Subcutaneous adipose tissue (tissue), 4 donors: Measurements from ENCODE around the gene RPL10A. TPM values are rescaled to one million over a fixed set of nuclear protein-coding genes. Genes with fewer than 3 reads are reported as not detected.

Experiments
- total RNA-seq, 4 donors: library from RNA; depleted of rRNA; stranded (reverse); fragments of >200 nt; gene quantifications; one replicate each; pipeline ENCODE4 v1.1.0, GENCODE V29; 2016
- TF ChIP-seq, protein P1 (sequence below): fragments of 450-650 bp; IDR thresholded peaks from one replicate; pipeline ENCODE4 v1.5.1; 2016; ENCODE audit warnings: low read depth, mild to moderate bottlenecking, control low read depth, antibody characterized with exemption, moderate library complexity

RPL10A gene
- total RNA-seq, 4 donors from 2014 or later, result 985 to 1,194 (median 1,120) TPM

DNA sequence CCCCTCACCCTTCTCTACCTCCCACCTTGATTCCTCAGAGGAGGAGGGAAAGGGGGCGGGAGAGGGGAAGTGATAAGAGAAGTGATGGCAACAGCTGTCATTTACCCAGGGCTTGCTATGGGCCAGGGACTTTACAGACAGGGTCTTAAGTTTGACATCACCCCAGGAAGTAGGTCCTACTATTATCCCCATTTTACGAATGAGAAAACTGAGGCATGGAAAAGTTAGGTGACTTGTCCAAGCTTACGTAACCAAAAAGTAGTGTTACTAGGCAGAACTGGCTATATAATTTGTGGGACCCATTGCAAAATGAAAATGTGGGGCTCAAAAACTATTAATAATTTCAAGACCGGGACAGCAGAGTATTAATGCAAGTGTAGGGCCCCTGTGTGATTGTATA is 26.6 kb upstream of the RPL10A start:
- TF ChIP-seq, protein P1, sequence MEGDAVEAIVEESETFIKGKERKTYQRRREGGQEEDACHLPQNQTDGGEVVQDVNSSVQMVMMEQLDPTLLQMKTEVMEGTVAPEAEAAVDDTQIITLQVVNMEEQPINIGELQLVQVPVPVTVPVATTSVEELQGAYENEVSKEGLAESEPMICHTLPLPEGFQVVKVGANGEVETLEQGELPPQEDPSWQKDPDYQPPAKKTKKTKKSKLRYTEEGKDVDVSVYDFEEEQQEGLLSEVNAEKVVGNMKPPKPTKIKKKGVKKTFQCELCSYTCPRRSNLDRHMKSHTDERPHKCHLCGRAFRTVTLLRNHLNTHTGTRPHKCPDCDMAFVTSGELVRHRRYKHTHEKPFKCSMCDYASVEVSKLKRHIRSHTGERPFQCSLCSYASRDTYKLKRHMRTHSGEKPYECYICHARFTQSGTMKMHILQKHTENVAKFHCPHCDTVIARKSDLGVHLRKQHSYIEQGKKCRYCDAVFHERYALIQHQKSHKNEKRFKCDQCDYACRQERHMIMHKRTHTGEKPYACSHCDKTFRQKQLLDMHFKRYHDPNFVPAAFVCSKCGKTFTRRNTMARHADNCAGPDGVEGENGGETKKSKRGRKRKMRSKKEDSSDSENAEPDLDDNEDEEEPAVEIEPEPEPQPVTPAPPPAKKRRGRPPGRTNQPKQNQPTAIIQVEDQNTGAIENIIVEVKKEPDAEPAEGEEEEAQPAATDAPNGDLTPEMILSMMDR, result no peak

DNA sequence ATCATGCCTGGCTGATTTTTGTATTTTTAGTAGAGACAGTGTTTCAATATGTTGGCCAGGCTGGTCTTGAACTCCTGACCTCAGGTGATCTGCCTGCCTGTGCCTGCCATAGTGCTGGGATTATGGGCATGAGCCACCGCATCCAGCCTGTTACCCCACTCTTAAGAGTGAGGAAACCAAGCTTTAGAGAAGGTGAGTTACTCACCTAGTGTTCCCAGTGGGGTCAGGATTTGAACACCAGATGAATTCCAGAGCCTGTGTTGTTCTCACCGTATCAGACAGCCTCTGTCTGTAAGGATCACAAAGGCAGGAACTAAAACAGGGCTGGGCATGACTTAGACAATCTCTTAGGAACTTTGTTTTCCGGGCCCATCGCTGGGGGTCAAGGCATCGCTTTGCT is 25.5 kb upstream of the RPL10A start:
- TF ChIP-seq, protein P1, result no peak

DNA sequence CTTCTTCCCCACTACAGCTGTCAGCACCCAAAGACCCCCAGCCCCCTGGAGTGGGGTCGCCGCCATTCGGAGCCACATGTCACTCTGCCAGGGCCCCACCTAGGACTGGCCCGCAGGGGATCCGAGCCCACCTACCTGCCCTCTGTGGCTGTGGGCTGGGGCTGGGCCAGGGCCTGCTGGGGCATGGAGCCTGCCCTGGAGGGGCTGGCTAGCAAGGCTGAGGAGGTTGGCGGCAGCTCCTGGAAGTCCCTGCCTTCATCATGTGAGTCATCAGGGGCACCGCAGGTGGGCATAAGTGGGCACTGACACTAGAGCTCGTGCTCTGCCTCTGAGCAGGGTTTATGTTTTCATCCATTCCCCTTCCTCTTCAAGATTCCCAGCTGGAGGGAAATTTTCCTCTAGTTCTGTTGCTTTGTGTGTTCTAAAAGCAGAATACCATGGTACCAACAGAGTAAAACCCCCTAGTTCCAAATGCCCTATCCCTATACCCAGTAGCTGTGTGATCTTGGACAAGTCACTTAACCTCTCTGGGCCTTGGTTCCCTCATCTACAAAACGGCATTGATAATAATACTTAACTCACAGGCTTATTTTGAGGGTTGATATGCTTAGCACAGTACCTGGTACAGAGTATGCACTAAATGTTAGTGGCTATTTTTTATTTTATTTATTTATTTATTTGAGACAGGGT is 24.7 kb upstream of the RPL10A start:
- TF ChIP-seq, protein P1, result no peak

- TF ChIP-seq, protein P1, result no peak
Measured at GRCh38 chr6:35445691-35446090, 22.5 kb upstream of the RPL10A start.

GRCh38 chr6:35448191-35448590 is 20.0 kb upstream of the RPL10A start:
- TF ChIP-seq, protein P1, result no peak

- TF ChIP-seq, protein P1, result no peak
Measured at GRCh38 chr6:35449287-35449881, 18.8 kb upstream of the RPL10A start.

- TF ChIP-seq, protein P1, result no peak
Measured at GRCh38 chr6:35451354-35452182, 16.6 kb upstream of the RPL10A start.
